OCI-LY1 (cell line): ENCODE measurements around the gene SMC1A.

Source experiments
- H2AFZ ChIP-seq: fragments of 200-600 bp; sonication (generic), shearing (Covaris generic); 2 replicates; pipeline ENCODE4 v1.6.0; 2014; ENCODE audit warnings: antibody characterized with exemption, mild to moderate bottlenecking, low read length
- H3F3A ChIP-seq: fragments of 200-600 bp; sonication (generic), shearing (Covaris generic); 2 replicates; pipeline ENCODE4 v1.6.0; 2014; ENCODE audit warnings: mild to moderate bottlenecking, antibody characterized with exemption, low read length, moderate library complexity; ENCODE audit not compliant: insufficient read depth
- H3K27ac ChIP-seq: fragments of 200-600 bp; sonication (generic); 2 replicates; pipeline ENCODE4 v1.5.1; 2014; ENCODE audit warnings: low read length, mixed run types, mild to moderate bottlenecking, low read depth; ENCODE audit not compliant: poor library complexity, severe bottlenecking
- H3K27me3 ChIP-seq: fragments of 200-600 bp; sonication (generic); 2 replicates; pipeline ENCODE4 v1.6.0; 2014; ENCODE audit warnings: antibody characterized with exemption, mild to moderate bottlenecking, low read length, moderate library complexity; ENCODE audit not compliant: insufficient read depth
- H3K36me3 ChIP-seq: fragments of 200-600 bp; sonication (generic); 2 replicates; pipeline ENCODE4 v1.6.1; 2014; ENCODE audit warnings: mild to moderate bottlenecking, antibody characterized with exemption, low read length, moderate library complexity, mixed read lengths; ENCODE audit not compliant: insufficient read depth
- H3K4me1 ChIP-seq: fragments of 200-600 bp; sonication (generic); 2 replicates; pipeline ENCODE4 v1.5.1; 2014; ENCODE audit warnings: mild to moderate bottlenecking, low read length, moderate library complexity; ENCODE audit not compliant: insufficient read depth, severe bottlenecking
- H3K4me2 ChIP-seq: fragments of 200-600 bp; sonication (generic), shearing (Covaris generic); 2 replicates; pipeline ENCODE4 v1.6.1; 2014; ENCODE audit warnings: low read length
- H3K4me3 ChIP-seq: fragments of 200-600 bp; sonication (generic); 2 replicates; pipeline ENCODE4 v1.5.1; 2014; ENCODE audit warnings: low read length, low read depth, mild to moderate bottlenecking, mixed read lengths; ENCODE audit not compliant: poor library complexity, severe bottlenecking
- H3K79me2 ChIP-seq: fragments of 200-600 bp; shearing (Covaris generic); 2 replicates; pipeline ENCODE4 v1.6.1; 2016; ENCODE audit warnings: mixed run types, low read length, mixed read lengths; ENCODE audit not compliant: insufficient read depth
- H3K9ac ChIP-seq: fragments of 200-600 bp; sonication (generic), shearing (Covaris generic); 2 replicates; pipeline ENCODE4 v1.6.1; 2014; ENCODE audit warnings: mild to moderate bottlenecking, low read length, mixed read lengths
- H3K9me2 ChIP-seq: fragments of 200-600 bp; sonication (generic), shearing (Covaris generic); 2 replicates; pipeline ENCODE4 v1.6.1; 2014; ENCODE audit warnings: low read depth, mild to moderate bottlenecking, low read length, mixed read lengths
- H3K9me3 ChIP-seq: fragments of 200-600 bp; shearing (Covaris generic); 2 replicates; pipeline ENCODE4 v1.6.1; 2014; ENCODE audit warnings: low read length, mixed read lengths
- H4K20me1 ChIP-seq: fragments of 200-600 bp; sonication (generic), shearing (Covaris generic); 2 replicates; pipeline ENCODE4 v1.6.0; 2016; ENCODE audit warnings: mild to moderate bottlenecking, low read length; ENCODE audit not compliant: insufficient read depth
- EZH2 ChIP-seq: fragments of 200-600 bp; sonication (generic), shearing (Covaris generic); IDR thresholded peaks from 2 replicates; pipeline ENCODE4 v1.8.0; 2017; ENCODE audit warnings: borderline replicate concordance, mixed run types, mild to moderate bottlenecking, antibody characterized with exemption, low read length, moderate library complexity, mixed read lengths
- TF ChIP-seq, protein P1 (sequence below): fragments of 200-600 bp; sonication (generic), shearing (Covaris generic); IDR thresholded peaks from 2 replicates; pipeline ENCODE4 v1.5.1; 2017; ENCODE audit warnings: mild to moderate bottlenecking, antibody characterized with exemption, low read length, moderate library complexity, mixed read lengths

Gene SMC1A

DNA sequence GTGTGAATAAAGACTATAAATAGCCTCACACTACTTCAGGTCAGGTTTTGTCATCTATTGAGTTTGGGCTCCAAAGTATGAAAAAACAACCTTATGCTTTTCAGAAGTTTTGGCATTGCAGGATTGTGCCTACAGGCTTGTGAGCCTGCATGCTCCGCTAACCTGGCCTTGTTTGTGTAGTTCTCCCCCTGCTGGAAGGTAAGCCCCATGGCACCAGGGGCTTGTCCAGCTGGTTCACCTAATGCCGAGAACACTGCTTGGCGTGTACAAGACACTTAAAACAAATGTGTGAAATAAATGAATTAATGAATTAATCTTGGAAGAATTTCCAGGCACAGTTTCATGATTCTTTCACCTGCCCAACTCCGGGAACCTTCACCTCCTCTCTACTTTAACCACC, 13.5 kb upstream of the SMC1A start:
- Histone ChIP-seq H2AFZ (no peak overlapping the region), H3K27ac (no peak overlapping the region), H4K20me1 (no peaks in the 10 kb centered on the region), H3K9me3 (no peaks in the 10 kb centered on the region), H3K4me1 (peaks cover 15% of the 10 kb centered on the region), H3K27me3 (no peaks in the 10 kb centered on the region), H3K36me3 (peaks cover 13% of the 10 kb centered on the region), H3F3A (no peaks in the 10 kb centered on the region), H3K9me2 (no peaks in the 10 kb centered on the region), H3K79me2 (0 out of 2 replicates have a peak, but pooled peaks cover 2% of the 10 kb centered on the region), H3K4me2 (no peak overlapping the region), H3K9ac (no peak overlapping the region), H3K4me3 (no peak overlapping the region)
- TF ChIP-seq, protein P1, sequence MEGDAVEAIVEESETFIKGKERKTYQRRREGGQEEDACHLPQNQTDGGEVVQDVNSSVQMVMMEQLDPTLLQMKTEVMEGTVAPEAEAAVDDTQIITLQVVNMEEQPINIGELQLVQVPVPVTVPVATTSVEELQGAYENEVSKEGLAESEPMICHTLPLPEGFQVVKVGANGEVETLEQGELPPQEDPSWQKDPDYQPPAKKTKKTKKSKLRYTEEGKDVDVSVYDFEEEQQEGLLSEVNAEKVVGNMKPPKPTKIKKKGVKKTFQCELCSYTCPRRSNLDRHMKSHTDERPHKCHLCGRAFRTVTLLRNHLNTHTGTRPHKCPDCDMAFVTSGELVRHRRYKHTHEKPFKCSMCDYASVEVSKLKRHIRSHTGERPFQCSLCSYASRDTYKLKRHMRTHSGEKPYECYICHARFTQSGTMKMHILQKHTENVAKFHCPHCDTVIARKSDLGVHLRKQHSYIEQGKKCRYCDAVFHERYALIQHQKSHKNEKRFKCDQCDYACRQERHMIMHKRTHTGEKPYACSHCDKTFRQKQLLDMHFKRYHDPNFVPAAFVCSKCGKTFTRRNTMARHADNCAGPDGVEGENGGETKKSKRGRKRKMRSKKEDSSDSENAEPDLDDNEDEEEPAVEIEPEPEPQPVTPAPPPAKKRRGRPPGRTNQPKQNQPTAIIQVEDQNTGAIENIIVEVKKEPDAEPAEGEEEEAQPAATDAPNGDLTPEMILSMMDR = peak; percentile 64
- no peak for TF ChIP-seq EZH2

DNA sequence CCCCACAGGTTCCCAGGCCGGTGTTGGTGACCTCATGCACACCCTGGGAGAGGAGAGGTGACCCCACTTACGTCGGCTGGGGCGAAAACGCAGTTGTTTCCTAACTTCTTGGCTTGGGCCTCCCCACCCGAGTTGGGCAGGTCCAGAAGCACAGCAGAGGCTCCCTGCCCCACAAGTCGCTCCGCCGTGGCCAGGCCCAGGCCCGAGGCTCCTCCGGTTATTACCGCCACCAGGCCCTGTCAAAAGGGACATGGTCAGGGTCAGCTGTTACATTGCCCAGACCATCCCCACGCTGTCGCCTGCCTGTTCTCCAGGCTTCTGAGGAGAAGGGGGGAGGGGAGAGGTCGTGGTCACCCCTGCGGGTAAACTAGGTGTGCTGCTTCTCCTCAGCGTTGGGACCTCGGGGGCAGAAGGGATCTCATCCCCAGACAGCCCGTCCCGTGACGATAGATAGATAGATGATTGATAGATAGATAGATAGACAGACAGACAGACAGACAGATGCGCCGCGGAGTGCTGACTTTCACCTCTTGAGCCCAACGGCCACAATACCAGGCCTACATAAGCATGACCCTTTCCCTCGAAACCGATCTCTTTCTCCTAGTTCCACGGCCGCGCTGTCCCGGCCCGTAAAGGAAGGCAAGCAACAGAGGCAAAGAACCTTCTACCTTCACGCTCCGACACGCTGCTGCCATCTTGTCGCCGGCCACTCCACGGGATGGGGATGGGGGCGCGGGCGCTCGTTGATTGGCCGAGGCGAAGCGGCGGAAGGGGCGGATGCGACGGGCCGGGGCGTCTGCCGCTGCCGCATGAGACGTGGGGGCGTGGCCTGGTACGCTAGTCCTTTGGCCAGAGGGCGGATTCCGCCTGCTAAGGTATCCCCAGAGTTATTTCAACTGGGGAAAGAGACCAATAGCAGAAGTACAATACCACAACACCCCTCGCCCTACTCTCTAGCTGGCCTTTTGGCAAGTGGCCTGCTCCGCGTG, 11.5 kb upstream of the SMC1A start, which contains the start of gene HSD17B10:
Gene HSD17B10, minus strand, starts transcription at position 720 of the 989 bp plus-strand sequence. Its CDS starts 25 bp downstream, at position 695.
- peaks cover 13% of the 10 kb centered on the region for H3K4me1 ChIP-seq
- peak within 1 kb of the TSS; percentile 96 for H3K9ac ChIP-seq
- no peaks in the 10 kb centered on the region for H3K27me3 ChIP-seq
- 0 out of 2 replicates have a peak, but pooled peaks cover 2% of the 10 kb centered on the region for H3K79me2 ChIP-seq
- H3K9me3 ChIP-seq = no peaks in the 10 kb centered on the region
- no peaks in the 10 kb centered on the region for H3K9me2 ChIP-seq
- H4K20me1 ChIP-seq = no peaks in the 10 kb centered on the region
- no peak within 1 kb of the TSS for H2AFZ ChIP-seq
- peak within 1 kb of the TSS; percentile 95 for H3K4me2 ChIP-seq
- H3K27ac ChIP-seq = peak within 1 kb of the TSS; percentile 39
- no peaks in the 10 kb centered on the region for H3F3A ChIP-seq
- peak within 1 kb of the TSS; percentile 91 for H3K4me3 ChIP-seq
- H3K36me3 ChIP-seq = peaks cover 28% of the 10 kb centered on the region
- no peak for TF ChIP-seq EZH2
- TF ChIP-seq, protein P1 = no peak

DNA sequence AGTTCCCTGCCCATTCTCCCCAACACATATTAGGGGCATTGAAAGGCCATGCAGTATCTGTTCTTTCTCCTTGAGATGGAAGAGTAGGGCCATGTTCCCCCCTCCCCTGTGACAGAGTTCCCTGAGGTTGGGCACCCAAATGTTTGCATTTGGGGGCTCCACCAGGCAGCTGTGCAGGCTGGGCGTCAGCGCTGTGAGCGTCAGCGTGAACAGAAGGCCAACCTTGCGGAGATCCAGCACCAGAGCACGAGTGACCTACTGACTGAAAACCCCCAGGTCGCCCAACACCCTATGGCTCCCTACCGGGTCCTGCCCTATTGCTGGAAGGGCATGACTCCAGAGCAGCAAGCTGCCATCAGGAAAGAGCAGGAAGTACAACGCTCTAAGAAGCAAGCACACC, 7.8 kb upstream of the SMC1A start:
- H3K36me3 ChIP-seq = peaks cover 28% of the 10 kb centered on the region

More for the DNA sequence above, 7.8 kb upstream of the SMC1A start:
- no peaks in the 10 kb centered on the region for H3K27me3 ChIP-seq
- H3K9ac ChIP-seq = no peak overlapping the region
- no peaks in the 10 kb centered on the region for H4K20me1 ChIP-seq
- H3K4me3 ChIP-seq = no peak overlapping the region
- H3K4me1 ChIP-seq = peaks cover 13% of the 10 kb centered on the region
- H3K27ac ChIP-seq = no peak overlapping the region
- H3F3A ChIP-seq = no peaks in the 10 kb centered on the region
- H3K9me2 ChIP-seq = no peaks in the 10 kb centered on the region
- no peak overlapping the region for H2AFZ ChIP-seq
- no peak for TF ChIP-seq EZH2
- no peaks in the 10 kb centered on the region for H3K9me3 ChIP-seq
- 0 out of 2 replicates have a peak, but pooled peaks cover 2% of the 10 kb centered on the region for H3K79me2 ChIP-seq
- H3K4me2 ChIP-seq = no peak overlapping the region
